Trophoblast cell (in vitro differentiated cells and primary cell): ENCODE data around the gene MDM4.
"Not testable (repeated sequence)": the region's sequence is repeated elsewhere in the genome, so short reads cannot be mapped to it uniquely, and the experiment has no call there.

Source experiments
- DNase-seq, 2 donors: peaks; one replicate each; pipeline ENCODE4 v3.0.0-alpha.2; 2016
- H2AFZ ChIP-seq: 2 replicates; pipeline ENCODE4 v1.6.1; 2013; ENCODE audit warnings: low read length, moderate library complexity, mild to moderate bottlenecking; ENCODE audit not compliant: insufficient read depth, poor library complexity
- H2AK5ac ChIP-seq: 2 replicates; pipeline ENCODE4 v1.6.1; 2013; ENCODE audit warnings: mild to moderate bottlenecking, low read length
- H2BK120ac ChIP-seq: 2 replicates; pipeline ENCODE4 v1.6.1; 2013; ENCODE audit warnings: low read length, mild to moderate bottlenecking, moderate library complexity; ENCODE audit not compliant: insufficient read depth, poor library complexity
- H2BK12ac ChIP-seq: 2 replicates; pipeline ENCODE4 v1.6.1; 2013; ENCODE audit warnings: mild to moderate bottlenecking, low read length, moderate library complexity
- H2BK5ac ChIP-seq: 2 replicates; pipeline ENCODE4 v1.6.1; 2013; ENCODE audit warnings: low read length, low read depth, moderate library complexity, mild to moderate bottlenecking; ENCODE audit not compliant: poor library complexity
- H3K14ac ChIP-seq: 2 replicates; pipeline ENCODE4 v1.6.1; 2013; ENCODE audit warnings: mild to moderate bottlenecking, low read length
- H3K18ac ChIP-seq: 2 replicates; pipeline ENCODE4 v1.6.1; 2013; ENCODE audit warnings: mild to moderate bottlenecking, low read length
- H3K23ac ChIP-seq: 2 replicates; pipeline ENCODE4 v1.6.1; 2013; ENCODE audit warnings: low read length
- H3K27ac ChIP-seq: 2 replicates; pipeline ENCODE4 v1.5.1; 2013; ENCODE audit warnings: low read depth, mild to moderate bottlenecking, inconsistent platforms, low read length, moderate library complexity
- H3K27me3 ChIP-seq: 2 replicates; pipeline ENCODE4 v1.6.1; 2013; ENCODE audit warnings: inconsistent platforms, mild to moderate bottlenecking, low read length, moderate library complexity; ENCODE audit not compliant: insufficient read depth
- H3K36me3 ChIP-seq, 2 experiments: 1 replicate in 1 of 2; 2 replicates in 1 of 2; pipeline ENCODE4 v1.6.1; 2013; ENCODE audit warnings: low read length in 2 of 2, mild to moderate bottlenecking in 2 of 2, moderate library complexity in 1 of 2; ENCODE audit not compliant: insufficient read depth in 2 of 2, control insufficient read depth in 1 of 2
- H3K4ac ChIP-seq: 2 replicates; pipeline ENCODE4 v1.6.1; 2013; ENCODE audit warnings: low read depth, mild to moderate bottlenecking, low read length, moderate library complexity
- H3K4me1 ChIP-seq, 2 experiments: 1 replicate in 1 of 2; 2 replicates in 1 of 2; pipeline ENCODE4 v1.6.1; 2013; ENCODE audit warnings: low read length in 2 of 2, mild to moderate bottlenecking in 2 of 2, moderate library complexity in 1 of 2; ENCODE audit not compliant: insufficient read depth in 2 of 2, control insufficient read depth in 1 of 2
- H3K4me2 ChIP-seq: 2 replicates; pipeline ENCODE4 v1.6.1; 2013; ENCODE audit warnings: inconsistent platforms, mild to moderate bottlenecking, low read length, moderate library complexity
- H3K4me3 ChIP-seq: 2 replicates; pipeline ENCODE4 v1.5.1; 2013; ENCODE audit warnings: mild to moderate bottlenecking, low read depth, low read length, inconsistent platforms
- H3K79me1 ChIP-seq: one replicate; pipeline ENCODE4 v1.6.1; 2013; ENCODE audit warnings: low read length
- H3K79me2 ChIP-seq: 2 replicates; pipeline ENCODE4 v1.6.1; 2013; ENCODE audit warnings: low read length, mild to moderate bottlenecking; ENCODE audit not compliant: control insufficient read depth, insufficient read depth, poor library complexity
- H3K9ac ChIP-seq: 2 replicates; pipeline ENCODE4 v1.6.1; 2013; ENCODE audit warnings: mild to moderate bottlenecking, low read length
- H3K9me3 ChIP-seq: 2 replicates; pipeline ENCODE4 v1.6.1; 2013; ENCODE audit warnings: low read depth, mild to moderate bottlenecking, control low read depth, inconsistent platforms, low read length; ENCODE audit not compliant: insufficient read depth
- H4K12ac ChIP-seq: 2 replicates; pipeline ENCODE4 v1.6.1; 2013; ENCODE audit warnings: low read depth, mild to moderate bottlenecking, low read length, moderate library complexity
- H4K8ac ChIP-seq: 2 replicates; pipeline ENCODE4 v1.6.1; 2013; ENCODE audit warnings: low read depth, mild to moderate bottlenecking, low read length, moderate library complexity
- H4K91ac ChIP-seq: one replicate; pipeline ENCODE4 v1.6.1; 2013; ENCODE audit warnings: low read depth, mild to moderate bottlenecking, low read length, moderate library complexity
- WGBS: extraction: QIAGEN DNeasy Blood & Tissue Kit; methylation state at CpG from one replicate; pipeline ENCODE4 v1.1.7; 2013; ENCODE audit warnings: missing lambda C conversion rate; ENCODE audit not compliant: insufficient read length, insufficient coverage; ENCODE audit errors: extremely low coverage; 5-methylcytosine and 5-hydroxymethylcytosine counted together

The MDM4 gene

GRCh38 chr1:204558467-204558866 is 42.3 kb downstream of the MDM4 start:
- WGBS = no CpG with 5 or more reads among the region's 2 CpGs
- no peak overlapping the region for H3K4me2 ChIP-seq
- DNase-seq = no peak
- no peaks in the 10 kb centered on the region for H3K27me3 ChIP-seq
- H4K12ac ChIP-seq = no peak overlapping the region
- H3K14ac ChIP-seq = no peak overlapping the region
- no peak overlapping the region for H2BK120ac ChIP-seq
- no peak overlapping the region for H3K27ac ChIP-seq
- no peak overlapping the region for H2BK5ac ChIP-seq
- peaks cover 18 to 26% of the 10 kb centered on the region in 2 experiments for H3K4me1 ChIP-seq
- no peak overlapping the region for H3K4ac ChIP-seq
- no peak overlapping the region for H2BK12ac ChIP-seq
- no peaks in the 10 kb centered on the region for H3K9me3 ChIP-seq
- no peak overlapping the region for H4K8ac ChIP-seq
- no peak overlapping the region for H2AFZ ChIP-seq
- H3K36me3 ChIP-seq = peaks cover 2 to 3% of the 10 kb centered on the region in 2 experiments
- no peak overlapping the region for H2AK5ac ChIP-seq
- H3K79me2 ChIP-seq = no peaks in the 10 kb centered on the region
- H3K9ac ChIP-seq = no peak overlapping the region
- H3K4me3 ChIP-seq = no peak overlapping the region
- H4K91ac ChIP-seq = no peak overlapping the region
- peaks cover 8% of the 10 kb centered on the region for H3K79me1 ChIP-seq
- H3K23ac ChIP-seq = no peak overlapping the region
- no peak overlapping the region for H3K18ac ChIP-seq

- H3K79me1 ChIP-seq, H3K14ac ChIP-seq, H4K12ac ChIP-seq, H3K4me3 ChIP-seq, H3K9me3 ChIP-seq, H3K27me3 ChIP-seq, H3K9ac ChIP-seq, H2BK5ac ChIP-seq, H2BK120ac ChIP-seq, H3K4me2 ChIP-seq, H3K36me3 ChIP-seq, DNase-seq, H4K8ac ChIP-seq, H2AK5ac ChIP-seq, H2BK12ac ChIP-seq, H3K79me2 ChIP-seq, H3K4ac ChIP-seq, H4K91ac ChIP-seq, H2AFZ ChIP-seq, H3K18ac ChIP-seq, H3K23ac ChIP-seq: not testable (repeated sequence)
- WGBS = no CpG with 5 or more reads among the region's 6 CpGs
- H3K27ac ChIP-seq = peak overlapping the region; percentile 57
- H3K4me1 ChIP-seq = peaks cover 23 to 29% of the 10 kb centered on the region in 2 experiments
These were observed 43.8 kb downstream of the MDM4 start for GRCh38 chr1:204560002-204560401.

GRCh38 chr1:204560590-204561150 is 44.5 kb downstream of the MDM4 start:
- Histone ChIP-seq H3K23ac (no peak overlapping the region), H3K9me3 (no peaks in the 10 kb centered on the region), H2AFZ (no peak overlapping the region), H3K79me1 (peaks cover 10% of the 10 kb centered on the region), H4K12ac (no peak overlapping the region), H3K4me1 (peaks cover 24 to 33% of the 10 kb centered on the region in 2 experiments), H3K27ac (peak overlapping the region; percentile 57), H3K9ac (no peak overlapping the region), H2BK12ac (peak overlapping the region; percentile 69), H3K36me3 (peaks cover 2 to 3% of the 10 kb centered on the region in 2 experiments), H3K4ac (no peak overlapping the region), H3K4me2 (peak overlapping the region; percentile 9), H3K18ac (no peak overlapping the region), H4K8ac (no peak overlapping the region), H3K4me3 (no peak overlapping the region), H3K27me3 (no peaks in the 10 kb centered on the region), H2BK5ac (no peak overlapping the region), H2AK5ac (no peak overlapping the region), H4K91ac (no peak overlapping the region), H3K14ac (no peak overlapping the region), H3K79me2 (no peaks in the 10 kb centered on the region), H2BK120ac (peak overlapping the region; percentile 33)
- peak in 1 of 2 donors; percentile 47 for DNase-seq

DNA sequence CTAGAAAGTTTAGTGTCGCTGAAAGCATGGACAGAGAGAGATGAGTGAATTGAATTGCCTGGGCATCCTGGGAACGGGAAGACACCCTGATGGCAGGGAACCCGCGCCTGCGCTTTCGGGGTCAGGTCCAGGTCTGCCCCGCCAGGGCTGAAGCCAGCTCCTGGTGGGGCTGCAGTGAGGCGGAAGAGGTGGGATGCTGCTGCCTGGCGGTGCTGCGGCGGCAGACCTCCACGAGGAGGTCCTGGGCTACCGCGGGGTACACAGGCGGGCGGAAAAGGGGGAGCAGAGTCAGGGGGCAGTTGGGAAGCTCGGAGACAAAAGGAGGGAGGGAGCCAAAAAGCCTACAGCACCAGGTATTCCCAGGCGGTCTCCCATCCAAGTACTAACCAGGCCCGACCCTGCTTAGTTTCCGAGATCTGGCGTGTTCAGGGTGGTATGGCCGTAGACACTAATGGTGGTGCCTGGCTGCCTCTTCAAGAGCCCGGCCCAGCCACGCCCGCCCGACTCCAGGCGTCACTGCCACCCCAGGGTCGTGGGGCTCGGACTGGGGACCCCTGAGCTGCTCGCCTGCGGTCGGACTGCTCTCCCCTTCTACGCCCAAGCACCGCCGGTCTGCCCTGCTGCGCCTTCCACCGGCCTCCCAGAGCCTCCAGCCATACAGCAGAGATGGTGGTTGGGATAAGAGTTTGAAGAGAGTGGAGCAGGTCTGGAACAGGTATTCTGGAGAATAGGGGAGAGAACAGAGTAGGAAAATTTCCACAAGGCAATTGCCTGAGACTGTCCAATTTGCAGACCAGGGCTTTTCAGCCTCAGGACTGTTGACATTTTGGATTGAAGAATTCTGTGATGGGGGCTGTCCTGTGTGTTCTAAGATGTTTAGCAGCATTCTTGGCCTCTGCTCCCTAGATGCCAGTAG is 46.1 kb downstream of the MDM4 start:
- no CpG with 5 or more reads among the region's 37 CpGs for WGBS
- peak overlapping the region; percentile 76 for H2BK5ac ChIP-seq
- H3K27me3 ChIP-seq = no peaks in the 10 kb centered on the region
- H3K79me1 ChIP-seq = peaks cover 10% of the 10 kb centered on the region
- peaks cover 32 to 43% of the 10 kb centered on the region in 2 experiments for H3K4me1 ChIP-seq
- H3K14ac ChIP-seq = peak overlapping the region; percentile 64
- H3K4me3 ChIP-seq = no peak overlapping the region
- no peak overlapping the region for H3K4ac ChIP-seq
- no peak overlapping the region for H3K23ac ChIP-seq
- peak overlapping the region; percentile 69 for H3K18ac ChIP-seq
- H3K9me3 ChIP-seq = no peaks in the 10 kb centered on the region
- H4K8ac ChIP-seq = peak overlapping the region; percentile 48
- peak overlapping the region; percentile 21 for H2BK12ac ChIP-seq
- peak overlapping the region; percentile 46 for H4K91ac ChIP-seq
- peak overlapping the region; percentile 61 for H2AK5ac ChIP-seq
- H2AFZ ChIP-seq = no peak overlapping the region
- peak; percentile 29 to 67 for DNase-seq
- H3K27ac ChIP-seq = peak overlapping the region; percentile 72
- H2BK120ac ChIP-seq = peak overlapping the region; percentile 48
- peaks cover 0 to 2% of the 10 kb centered on the region in 2 experiments for H3K36me3 ChIP-seq
- H4K12ac ChIP-seq = peak overlapping the region; percentile 60
- no peaks in the 10 kb centered on the region for H3K79me2 ChIP-seq
- H3K9ac ChIP-seq = no peak overlapping the region
- no peak overlapping the region for H3K4me2 ChIP-seq
